ENCODE data around the gene RBM34. TPM values are rescaled to one million over a fixed set of nuclear protein-coding genes. Genes with fewer than 3 reads are reported as not detected.

The RBM34 gene
- total RNA-seq, 3 donors from 2014 or later (not counting 1 experiment from before 2014, with no cell fraction given), result 163 to 187 (median 180) TPM

- Mint-ChIP-seq H3K4me1 (peaks cover 16 to 24% of the 10 kb centered on the region in 2 donors), H3K27ac (peak overlapping the region in 1 of 2 donors; percentile 38)
Observed at GRCh38 chr1:235131961-235132360, 29.1 kb downstream of the RBM34 start.

DNA sequence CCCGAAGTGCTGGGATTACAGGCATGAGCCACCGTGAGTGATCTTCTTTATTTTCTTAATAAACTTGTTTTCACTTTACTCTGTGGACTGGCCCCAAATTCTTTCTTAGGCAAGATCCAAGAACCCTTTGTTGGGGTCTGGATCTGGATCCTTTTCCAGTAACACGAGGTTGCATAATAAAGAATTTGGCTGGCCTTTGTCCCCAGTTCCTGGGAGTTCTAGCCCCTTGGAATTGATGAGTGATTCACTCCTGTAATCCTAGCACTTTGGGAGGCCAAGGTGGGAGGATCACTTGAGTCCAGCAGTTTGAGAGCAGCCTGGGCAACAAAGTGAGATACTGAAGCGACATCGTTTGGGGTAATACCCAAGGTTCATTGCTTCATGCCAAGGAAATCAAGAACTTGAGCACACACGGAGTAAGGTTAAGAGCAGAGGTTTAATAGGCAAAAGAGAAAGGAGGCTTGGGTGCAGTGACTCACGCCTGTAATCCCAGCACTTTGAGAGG, 30.2 kb downstream of the RBM34 start:
- no peak for TF ChIP-seq CTCF (IDR thresholded peaks at IDR 0.05)
- ATAC-seq (no peak), DNase-seq (no peak)
- H3K36me3 Mint-ChIP-seq, result no peaks in the 10 kb centered on the region
- Histone ChIP-seq H3K4me1 (ENCODE audit: control insufficient read depth, insufficient read depth, low read length) (peaks cover 24% of the 10 kb centered on the region), H3K9me3 (ENCODE audit: control insufficient read depth, insufficient read depth, low read length) (no peaks in the 10 kb centered on the region), H3K27ac (ENCODE audit: low read length) (no peak overlapping the region), H3K27me3 (ENCODE audit: control insufficient read depth, insufficient read depth, low read length) (no peaks in the 10 kb centered on the region), H3K36me3 (ENCODE audit: control insufficient read depth, insufficient read depth, low read length) (peaks cover 23% of the 10 kb centered on the region), H3K4me3 (ENCODE audit: low read length) (no peak overlapping the region)
- H3K4me3 Mint-ChIP-seq, result no peak overlapping the region
- no peaks in the 10 kb centered on the region for H3K27me3 Mint-ChIP-seq (ENCODE audit: low read depth in 2 of 2)
- H3K27ac Mint-ChIP-seq, result peak overlapping the region; percentile 96
- intact Hi-C loops (cut with micrococcal nuclease), result no loop called here
- WGBS (ENCODE audit: insufficient coverage), result 93% methylated on average over 7 of the region's 7 CpGs
- no peaks in the 10 kb centered on the region for H3K9me3 Mint-ChIP-seq
- peaks cover 27 to 35% of the 10 kb centered on the region in 2 donors for H3K4me1 Mint-ChIP-seq

More at GRCh38 chr1:235131961-235132360, 29.1 kb downstream of the RBM34 start:
- H3K36me3 Mint-ChIP-seq, result peaks cover 11% of the 10 kb centered on the region
- Histone ChIP-seq H3K9me3 (ENCODE audit: control insufficient read depth, insufficient read depth, low read length) (no peaks in the 10 kb centered on the region), H3K36me3 (ENCODE audit: control insufficient read depth, insufficient read depth, low read length) (peaks cover 35% of the 10 kb centered on the region), H3K4me3 (ENCODE audit: low read length) (no peak overlapping the region), H3K27me3 (ENCODE audit: control insufficient read depth, insufficient read depth, low read length) (no peaks in the 10 kb centered on the region), H3K4me1 (ENCODE audit: control insufficient read depth, insufficient read depth, low read length) (peaks cover 15% of the 10 kb centered on the region), H3K27ac (ENCODE audit: low read length) (no peak overlapping the region)
- ATAC-seq (no peak), DNase-seq (no peak)
- intact Hi-C loops (cut with micrococcal nuclease), result no loop called here
- H3K9me3 Mint-ChIP-seq, result no peaks in the 10 kb centered on the region
- WGBS (ENCODE audit: insufficient coverage), result 75% methylated on average over 4 of the region's 6 CpGs
- H3K27me3 Mint-ChIP-seq (ENCODE audit: low read depth in 2 of 2), result no peaks in the 10 kb centered on the region
- TF ChIP-seq CTCF (IDR thresholded peaks at IDR 0.05), result no peak
- no peak overlapping the region for H3K4me3 Mint-ChIP-seq

DNA sequence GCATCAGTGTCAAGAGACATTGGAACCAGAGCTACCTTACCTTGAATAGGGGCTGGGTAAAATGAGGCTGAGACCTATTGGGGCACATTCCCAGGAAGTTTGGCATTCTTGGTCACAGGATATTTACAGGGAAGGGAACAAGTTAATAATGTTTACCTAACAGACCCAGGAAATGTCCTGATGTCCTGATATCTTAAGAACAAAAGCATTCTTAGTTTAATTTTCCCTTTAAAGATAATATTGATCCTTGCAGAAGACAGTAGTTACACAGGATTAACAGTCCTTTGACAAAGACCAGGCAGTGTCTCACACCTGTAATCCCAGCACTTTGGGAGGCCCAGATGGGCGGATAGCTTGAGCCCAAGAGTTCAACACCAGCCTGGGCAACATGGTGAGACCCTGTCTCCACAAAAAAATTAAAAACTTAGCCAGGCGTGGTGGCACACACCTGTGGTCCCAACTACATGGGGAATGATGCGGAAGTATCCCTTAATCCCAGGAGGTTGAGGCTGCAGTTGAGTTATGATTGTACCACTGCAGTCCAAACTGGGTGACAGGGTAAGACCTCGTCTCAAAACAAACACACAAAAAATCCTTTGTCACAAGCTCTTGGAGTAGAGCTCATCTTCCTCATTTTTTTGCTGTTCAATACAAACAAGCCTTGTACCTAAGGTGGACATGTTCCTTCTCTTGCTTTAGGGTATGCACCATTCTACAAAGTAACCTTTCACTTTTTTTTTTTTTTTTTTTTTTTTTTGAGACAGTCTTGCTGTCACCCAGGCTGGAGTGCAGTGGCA, 31.1 kb downstream of the RBM34 start:
- Histone ChIP-seq H3K4me3 (ENCODE audit: low read length) (no peak overlapping the region), H3K36me3 (ENCODE audit: control insufficient read depth, insufficient read depth, low read length) (peaks cover 17% of the 10 kb centered on the region), H3K27ac (ENCODE audit: low read length) (no peak overlapping the region), H3K4me1 (ENCODE audit: control insufficient read depth, insufficient read depth, low read length) (peaks cover 27% of the 10 kb centered on the region), H3K9me3 (ENCODE audit: control insufficient read depth, insufficient read depth, low read length) (no peaks in the 10 kb centered on the region), H3K27me3 (ENCODE audit: control insufficient read depth, insufficient read depth, low read length) (no peaks in the 10 kb centered on the region)
- WGBS (ENCODE audit: insufficient coverage), result 94% methylated on average over 4 of the region's 4 CpGs
- Mint-ChIP-seq H3K4me3 (peak overlapping the region; percentile 98), H3K4me1 (peaks cover 34 to 35% of the 10 kb centered on the region in 2 donors), H3K27ac (peak overlapping the region; percentile 96), H3K27me3 (ENCODE audit: low read depth in 2 of 2) (no peaks in the 10 kb centered on the region), H3K9me3 (no peaks in the 10 kb centered on the region), H3K36me3 (no peaks in the 10 kb centered on the region)
- ATAC-seq (no peak), DNase-seq (no peak)
- intact Hi-C loops (cut with micrococcal nuclease), result loop anchor here (10.0 kb wide), 1 partner anchor 195 kb away; the partner anchor contains the start of genes ARID4B and GGPS1
- TF ChIP-seq CTCF (IDR thresholded peaks at IDR 0.05), result no peak

Measured in natural killer cell (primary cell).